HG03066 (cell line): ENCODE results near the gene PRRG4.

Source experiments
- ATAC-seq: cut with Tn5 transposase; IDR thresholded peaks from one replicate; pipeline ENCODE4 v1.9.1; 2021; ENCODE audit warnings: low read depth; ENCODE audit not compliant: unreplicated experiment

Gene PRRG4

GRCh38 chr11:32905028-32905667 is 75.4 kb downstream of the PRRG4 start:
- no peak for ATAC-seq
